GM12801 (cell line): Measurements from ENCODE around the gene NME9.

Experiments
- CTCF ChIP-seq: IDR thresholded peaks from one replicate; pipeline ENCODE4 v1.5.1; 2011; ENCODE audit warnings: control low read depth; ENCODE audit not compliant: insufficient read length; ENCODE audit errors: extremely low read depth

The NME9 gene

GRCh38 chr3:138359919-138360868 lies 30.5 kb upstream of the NME9 start:
- TF ChIP-seq CTCF = no peak

GRCh38 chr3:138359148-138359918 lies 29.7 kb upstream of the NME9 start:
- no peak for TF ChIP-seq CTCF

GRCh38 chr3:138356730-138357405 lies 27.2 kb upstream of the NME9 start:
- no peak for TF ChIP-seq CTCF

- TF ChIP-seq CTCF = no peak
Observed at GRCh38 chr3:138355071-138355470, 25.4 kb upstream of the NME9 start.

DNA sequence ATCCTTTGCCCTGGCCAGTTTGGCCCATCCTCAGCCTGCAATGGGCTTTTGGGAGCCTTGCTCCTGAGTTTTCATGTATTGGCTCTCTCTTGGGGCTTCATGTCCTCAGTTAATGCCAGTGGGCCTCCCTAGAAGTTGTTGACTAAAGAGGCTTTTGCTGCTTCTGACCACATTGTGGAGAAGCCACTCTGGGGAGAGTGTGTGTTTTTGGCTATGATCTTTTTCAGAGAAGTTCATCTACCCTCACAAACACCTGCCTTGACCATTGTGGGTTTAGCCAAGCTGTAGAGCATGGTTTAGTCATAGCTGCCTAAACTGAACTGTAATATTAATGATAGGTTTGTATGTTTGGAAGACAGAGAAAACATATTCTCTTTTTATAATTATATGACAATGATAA lies 24.7 kb upstream of the NME9 start:
- TF ChIP-seq CTCF = no peak

- TF ChIP-seq CTCF = no peak
Observed at GRCh38 chr3:138351916-138352550, 22.4 kb upstream of the NME9 start.
